Measurements from ENCODE around the gene ORC2.
"Not testable (repeated sequence)": the region's sequence is repeated elsewhere in the genome, so short reads cannot be mapped to it uniquely, and the experiment has no call there.

ORC2 gene

GRCh38 chr2:200963124-200963917 is at the start of gene ORC2:
Gene ORC2, minus strand, starts transcription at chr2:200963660. Its CDS starts 5,537 bp downstream, at chr2:200958123.
- peak; percentile 94 for DNase-seq

GRCh38 chr2:201008296-201008829 is 44.9 kb upstream of the ORC2 start:
- DNase-seq: no peak

- DNase-seq: no peak
Observed at GRCh38 chr2:201007584-201007998, 44.1 kb upstream of the ORC2 start.

GRCh38 chr2:201006704-201007103 is 43.2 kb upstream of the ORC2 start:
- no peak for DNase-seq

- DNase-seq: no peak
Observed at GRCh38 chr2:201004370-201004769, 40.9 kb upstream of the ORC2 start.

- no peak for DNase-seq
Observed at GRCh38 chr2:200993097-200993496, 29.6 kb upstream of the ORC2 start.

- no peak for DNase-seq
Observed at GRCh38 chr2:200987137-200987536, 23.7 kb upstream of the ORC2 start.

GRCh38 chr2:200985799-200986198 is 22.3 kb upstream of the ORC2 start:
- no peak for DNase-seq

- no peak for DNase-seq
Observed at GRCh38 chr2:200976710-200977109, 13.2 kb upstream of the ORC2 start.

- no peak for DNase-seq
Observed at GRCh38 chr2:200975672-200976071, 12.2 kb upstream of the ORC2 start.

- DNase-seq: not testable (repeated sequence)
Observed at GRCh38 chr2:200970057-200970456, 6.6 kb upstream of the ORC2 start.

- DNase-seq: no peak
Observed at GRCh38 chr2:200968735-200969134, 5.3 kb upstream of the ORC2 start.

- no peak for DNase-seq
Observed at GRCh38 chr2:200968162-200968561, 4.7 kb upstream of the ORC2 start.

- no peak for DNase-seq
Observed at GRCh38 chr2:200966770-200967169, 3.3 kb upstream of the ORC2 start.

GRCh38 chr2:200964498-200964897 is 1.0 kb upstream of the ORC2 start:
- DNase-seq: no peak

GRCh38 chr2:200963918-200964252 is 425 bp upstream of the ORC2 start:
- DNase-seq: not testable (repeated sequence)

GRCh38 chr2:200962811-200963123 is 693 bp downstream of the ORC2 start:
- no peak for DNase-seq

GRCh38 chr2:200961674-200962073 is 1.8 kb downstream of the ORC2 start:
- DNase-seq: no peak

- no peak for DNase-seq
Observed at GRCh38 chr2:200950378-200950777, 13.1 kb downstream of the ORC2 start.

- no peak for DNase-seq
Observed at GRCh38 chr2:200945395-200945729, 18.1 kb downstream of the ORC2 start.

GRCh38 chr2:200944467-200945394 is 18.7 kb downstream of the ORC2 start:
- DNase-seq: no peak

GRCh38 chr2:200943527-200944105 is 19.8 kb downstream of the ORC2 start:
- no peak for DNase-seq

GRCh38 chr2:200939832-200940231 is 23.6 kb downstream of the ORC2 start:
- no peak for DNase-seq

Data from NCI-H2171 (cell line).